Measurements from ENCODE around the gene MOV10L1. TPM values are rescaled to one million over a fixed set of nuclear protein-coding genes. Genes with fewer than 3 reads are reported as not detected.

MOV10L1 gene
- total RNA-seq, 1 experiment from 2014 or later: not detected

Other genes with a start within 250 kb of the MOV10L1 start
- 5.8 and 9.4 TPM in 2 replicates for gene ZBED4, start 236.2 kb upstream of the MOV10L1 start, total RNA-seq (2014; rRNA removed; shearing (Covaris generic); ENCODE audit: low replicate concordance)
- 14.1 and 34.2 TPM in 2 replicates for gene ALG12, start 171.6 kb upstream of the MOV10L1 start, total RNA-seq (2014; rRNA removed; shearing (Covaris generic); ENCODE audit: low replicate concordance)
- gene CRELD2, start 171.4 kb upstream of the MOV10L1 start, total RNA-seq (2014; rRNA removed; shearing (Covaris generic); ENCODE audit: low replicate concordance): 41.8 and 71.8 TPM in 2 replicates
- gene PIM3, start 129.2 kb upstream of the MOV10L1 start, total RNA-seq (2014; rRNA removed; shearing (Covaris generic); ENCODE audit: low replicate concordance): 29.3 and 37.1 TPM in 2 replicates
- gene IL17REL, start 77.2 kb upstream of the MOV10L1 start, total RNA-seq (2014; rRNA removed; shearing (Covaris generic); ENCODE audit: low replicate concordance): not detected in 2 replicates
- gene TTLL8, start 31.7 kb upstream of the MOV10L1 start, total RNA-seq (2014; rRNA removed; shearing (Covaris generic); ENCODE audit: low replicate concordance): not detected in 2 replicates
- gene MLC1, start 4.6 kb upstream of the MOV10L1 start, total RNA-seq (2014; rRNA removed; shearing (Covaris generic); ENCODE audit: low replicate concordance): not detected in 2 replicates
- gene PANX2, start 80.7 kb downstream of the MOV10L1 start, total RNA-seq (2014; rRNA removed; shearing (Covaris generic); ENCODE audit: low replicate concordance): 0.12 and 0.79 TPM in 2 replicates
- 38.8 and 49.9 TPM in 2 replicates for gene TRABD, start 95.9 kb downstream of the MOV10L1 start, total RNA-seq (2014; rRNA removed; shearing (Covaris generic); ENCODE audit: low replicate concordance)
- 6.5 and 13.8 TPM in 2 replicates for gene SELENOO, start 111.0 kb downstream of the MOV10L1 start, total RNA-seq (2014; rRNA removed; shearing (Covaris generic); ENCODE audit: low replicate concordance)
- gene TUBGCP6, start 155.0 kb downstream of the MOV10L1 start, total RNA-seq (2014; rRNA removed; shearing (Covaris generic); ENCODE audit: low replicate concordance): 11.8 and 17.2 TPM in 2 replicates
- 8.5 and 21.5 TPM in 2 replicates for gene HDAC10, start 161.3 kb downstream of the MOV10L1 start, total RNA-seq (2014; rRNA removed; shearing (Covaris generic); ENCODE audit: low replicate concordance)
- 54.4 and 58.0 TPM in 2 replicates for gene MAPK12, start 171.7 kb downstream of the MOV10L1 start, total RNA-seq (2014; rRNA removed; shearing (Covaris generic); ENCODE audit: low replicate concordance)
- gene MAPK11, start 180.4 kb downstream of the MOV10L1 start, total RNA-seq (2014; rRNA removed; shearing (Covaris generic); ENCODE audit: low replicate concordance): 15.0 and 27.8 TPM in 2 replicates
- gene PLXNB2, start 217.6 kb downstream of the MOV10L1 start, total RNA-seq (2014; rRNA removed; shearing (Covaris generic); ENCODE audit: low replicate concordance): 65.6 and 80.7 TPM in 2 replicates
- gene DENND6B, start 237.0 kb downstream of the MOV10L1 start, total RNA-seq (2014; rRNA removed; shearing (Covaris generic); ENCODE audit: low replicate concordance): 0.15 and 0.46 TPM in 2 replicates

Measured in MG63 (cell line).